ENCODE results near the gene DCAF11. TPM values are rescaled to one million over a fixed set of nuclear protein-coding genes. Genes with fewer than 3 reads are reported as not detected.

DCAF11 gene
- total and polyA plus RNA-seq, 2 of the 8 experiments (the other 6 are each of a cell fraction or from before 2014, with no cell fraction given): 60.4 to 63.6 TPM

GRCh38 chr14:24137529-24138395 lies 23.2 kb downstream of the DCAF11 start (continued):
- no peak for TF ChIP-seq RFX5 (IDR thresholded peaks at IDR 0.05; ENCODE audit: borderline replicate concordance, low read depth, low read length)

Measured in H1 (cell line).